ENCODE results near the gene SHROOM2.

SHROOM2 gene

GRCh38 chrX:9905721-9906120 is 119.5 kb downstream of the SHROOM2 start:
- DNase-seq = no peak

GRCh38 chrX:9906919-9907318 is 120.7 kb downstream of the SHROOM2 start:
- no peak for DNase-seq

- DNase-seq = peak; percentile 19
Measured at GRCh38 chrX:9907645-9908387, 121.6 kb downstream of the SHROOM2 start.

GRCh38 chrX:9909254-9909653 is 123.0 kb downstream of the SHROOM2 start:
- DNase-seq = no peak

GRCh38 chrX:9911487-9911886 is 125.3 kb downstream of the SHROOM2 start:
- DNase-seq = no peak

- no peak for DNase-seq
Measured at GRCh38 chrX:9912351-9913145, 126.3 kb downstream of the SHROOM2 start.

GRCh38 chrX:9913146-9913433 is 126.9 kb downstream of the SHROOM2 start:
- DNase-seq = no peak

GRCh38 chrX:9917861-9918260 is 131.6 kb downstream of the SHROOM2 start:
- DNase-seq = no peak

- no peak for DNase-seq
Measured at GRCh38 chrX:9919632-9920172, 133.5 kb downstream of the SHROOM2 start.

GRCh38 chrX:9921407-9921806 is 135.2 kb downstream of the SHROOM2 start:
- no peak for DNase-seq

- no peak for DNase-seq
Measured at GRCh38 chrX:9923357-9923756, 137.1 kb downstream of the SHROOM2 start.

- DNase-seq = no peak
Measured at GRCh38 chrX:9926002-9926401, 139.8 kb downstream of the SHROOM2 start.

- DNase-seq = no peak
Measured at GRCh38 chrX:9927698-9928482, 141.7 kb downstream of the SHROOM2 start.

- DNase-seq = no peak
Measured at GRCh38 chrX:9935436-9935835, 149.2 kb downstream of the SHROOM2 start.

- DNase-seq = no peak
Measured at GRCh38 chrX:9937761-9938160, 151.5 kb downstream of the SHROOM2 start.

GRCh38 chrX:9938516-9938915 is 152.3 kb downstream of the SHROOM2 start:
- no peak for DNase-seq

GRCh38 chrX:9940421-9940820 is 154.2 kb downstream of the SHROOM2 start:
- DNase-seq = no peak

GRCh38 chrX:9942086-9942485 is 155.9 kb downstream of the SHROOM2 start:
- no peak for DNase-seq

- no peak for DNase-seq
Measured at GRCh38 chrX:9943420-9943819, 157.2 kb downstream of the SHROOM2 start.

- no peak for DNase-seq
Measured at GRCh38 chrX:9947131-9947794, 161.0 kb downstream of the SHROOM2 start.

GRCh38 chrX:9948406-9948805 is 162.2 kb downstream of the SHROOM2 start:
- no peak for DNase-seq

- DNase-seq = no peak
Measured at GRCh38 chrX:9952300-9952699, 166.1 kb downstream of the SHROOM2 start.

- DNase-seq = no peak
Measured at GRCh38 chrX:9953396-9953795, 167.2 kb downstream of the SHROOM2 start.

All from SIG-M5 (cell line).